B cell (primary cell): ENCODE measurements around the gene HOXD8. TPM values are rescaled to one million over a fixed set of nuclear protein-coding genes. Genes with fewer than 3 reads are reported as not detected.

ENCODE experiments used
- ATAC-seq: fragments of 200-7000 bp; cut with Tn5 transposase; one replicate; pipeline ENCODE4 v1.10.0; 2021; ENCODE audit warnings: low read depth, mild to moderate bottlenecking, moderate number of reproducible peaks, moderate library complexity
- CTCF ChIA-PET: fragments of 350-600 bp; sonication (Branson Sonifier 250); formaldehyde crosslinking; loops from one replicate; lab custom pipeline; 2021; ENCODE audit warnings: antibody characterized with exemption, inconsistent platforms; lab: Charles Lee
- POLR2A ChIA-PET: fragments of 350-600 bp; sonication (Branson Sonifier 250); formaldehyde crosslinking; loops from one replicate; lab custom pipeline; 2021; ENCODE audit warnings: antibody characterized with exemption; lab: Charles Lee
- DNase-seq: peaks from one replicate; pipeline ENCODE4 v3.0.0; 2013
- H2AFZ ChIP-seq: 2 replicates; pipeline ENCODE4 v1.6.1; 2012; ENCODE audit warnings: mild to moderate bottlenecking, low read depth, low read length; ENCODE audit not compliant: insufficient read depth, poor library complexity, severe bottlenecking
- H3K27ac ChIP-seq, 2 donors: 1 replicate in 1 of 2; 2 replicates in 1 of 2; pipeline ENCODE4 v1.5.1; 2012 to 2013; ENCODE audit warnings: low read length in 2 of 2, mild to moderate bottlenecking in 2 of 2, moderate library complexity in 1 of 2
- H3K27me3 ChIP-seq, 4 experiments: fragments of 200-600 bp in 1 of 4; sonication (generic) in 1 of 4; replicated peaks in 1 of 4; 1 replicate in 2 of 4; 2 replicates in 2 of 4; pipeline versions ENCODE4 v1.6.1 to v1.7.0; 2013 to 2016; ENCODE audit warnings: low read length in 3 of 4, mild to moderate bottlenecking in 2 of 4, mixed read lengths in 1 of 4, moderate library complexity in 1 of 4; ENCODE audit not compliant: insufficient read depth in 4 of 4, control insufficient read depth in 3 of 4; ENCODE audit errors: control extremely low read depth in 1 of 4
- H3K36me3 ChIP-seq, 2 experiments: replicated peaks in 1 of 2; 1 replicate in 1 of 2; 2 replicates in 1 of 2; pipeline versions ENCODE4 v1.6.1 to v1.7.1; 2013; ENCODE audit warnings: low read length in 1 of 2; ENCODE audit not compliant: insufficient read depth in 2 of 2, control insufficient read depth in 1 of 2; ENCODE audit errors: control extremely low read depth in 1 of 2, extremely low read depth in 1 of 2
- H3K4me1 ChIP-seq, 2 donors: fragments of 200-600 bp in 1 of 2; sonication (generic) in 1 of 2; 1 replicate in 1 of 2; 2 replicates in 1 of 2; pipeline versions ENCODE4 v1.5.1 to v1.6.1; 2013 to 2017; ENCODE audit warnings: low read length in 2 of 2; ENCODE audit not compliant: control insufficient read depth in 2 of 2, insufficient read depth in 2 of 2
- H3K4me2 ChIP-seq: replicated peaks from 2 replicates; pipeline ENCODE3; 2012; ENCODE audit warnings: mild to moderate bottlenecking, low read depth, low read length; ENCODE audit not compliant: poor library complexity, severe bottlenecking
- H3K4me3 ChIP-seq, 5 experiments: fragments of 200-600 bp in 1 of 5; sonication (generic) in 1 of 5; 1 replicate in 3 of 5; 2 replicates in 2 of 5; pipeline versions ENCODE4 v1.5.1 to v1.7.0; 2011 to 2016; ENCODE audit warnings: low read length in 4 of 5, mild to moderate bottlenecking in 4 of 5, low read depth in 2 of 5, control low read depth in 1 of 5, moderate library complexity in 1 of 5; ENCODE audit not compliant: insufficient read depth in 1 of 5; ENCODE audit errors: control extremely low read depth in 1 of 5, extremely low read depth in 1 of 5
- H3K79me2 ChIP-seq: fragments of 200-600 bp; sonication (generic); one replicate; pipeline ENCODE4 v1.6.0; 2016; ENCODE audit warnings: low read length; ENCODE audit not compliant: control insufficient read depth, insufficient read depth
- H3K9ac ChIP-seq: fragments of 200-600 bp; sonication (generic); 2 replicates; pipeline ENCODE4 v1.6.1; 2017; ENCODE audit warnings: mild to moderate bottlenecking, low read length, moderate library complexity
- H3K9me3 ChIP-seq, 3 donors: one replicate each; pipeline versions ENCODE4 v1.6.1 to v1.7.1; 2013; ENCODE audit warnings: low read length in 2 of 3; ENCODE audit not compliant: control insufficient read depth in 2 of 3, insufficient read depth in 1 of 3; ENCODE audit errors: control extremely low read depth in 1 of 3
- H4K20me1 ChIP-seq: 2 replicates; pipeline ENCODE4 v1.6.0; 2012; ENCODE audit warnings: mild to moderate bottlenecking, low read length; ENCODE audit not compliant: insufficient read depth, control insufficient read depth, poor library complexity, severe bottlenecking
- H3K27ac Mint-ChIP-seq: one replicate; pipeline ENCODE4 v1.8.0; 2021; ENCODE audit warnings: mixed read lengths
- H3K27me3 Mint-ChIP-seq: one replicate; pipeline ENCODE4 v1.8.0; 2021; ENCODE audit warnings: mixed read lengths
- H3K4me1 Mint-ChIP-seq: one replicate; pipeline ENCODE4 v1.8.0; 2021; ENCODE audit warnings: mixed read lengths
- H3K4me3 Mint-ChIP-seq: one replicate; pipeline ENCODE4 v1.8.0; 2021; ENCODE audit warnings: mixed read lengths
- H3K9me3 Mint-ChIP-seq: one replicate; pipeline ENCODE4 v1.8.0; 2022; ENCODE audit warnings: mixed read lengths; ENCODE audit not compliant: insufficient read depth
- EZH2 ChIP-seq: IDR thresholded peaks from 2 replicates; pipeline ENCODE4 v1.6.1; 2012; ENCODE audit warnings: borderline replicate concordance, low read depth, mild to moderate bottlenecking, moderate library complexity, low read length; ENCODE audit not compliant: insufficient read depth, poor library complexity, severe bottlenecking
- WGBS: methylation state at CpG from one replicate; pipeline ENCODE4 v1.1.5; 2013; ENCODE audit warnings: missing lambda C conversion rate; ENCODE audit not compliant: insufficient coverage; 5-methylcytosine and 5-hydroxymethylcytosine counted together
- intact Hi-C: fragments of 100-400 bp; cut with micrococcal nuclease; formaldehyde crosslinking; loops from one replicate; pipeline ENCODE4 v1.10.0; 2022
- polyA plus RNA-seq: library from polyadenylated mRNA; depleted of rRNA; stranded (reverse); fragments of >200 nt; gene quantifications from 2 replicates; pipeline ENCODE4 v1.2.3, GENCODE V29; 2012
- total RNA-seq, 2 donors: library from RNA; stranded (reverse); fragments of 120-200 nt in 1 of 2; gene quantifications; 1 replicate in 1 of 2; 2 replicates in 1 of 2; pipeline versions ENCODE4 v1.2.3 to v1.2.4, GENCODE V29; 2013 to 2022
- TF ChIP-seq, protein P1 (sequence below): fragments of 200-600 bp; IDR thresholded peaks from one replicate; pipeline ENCODE4 v1.8.0; 2022; ENCODE audit warnings: antibody characterized with exemption, mild to moderate bottlenecking

HOXD8 gene
- total and polyA plus RNA-seq, 2 donors (not counting 1 experiment from before 2014, with no cell fraction given), result not detected

DNA sequence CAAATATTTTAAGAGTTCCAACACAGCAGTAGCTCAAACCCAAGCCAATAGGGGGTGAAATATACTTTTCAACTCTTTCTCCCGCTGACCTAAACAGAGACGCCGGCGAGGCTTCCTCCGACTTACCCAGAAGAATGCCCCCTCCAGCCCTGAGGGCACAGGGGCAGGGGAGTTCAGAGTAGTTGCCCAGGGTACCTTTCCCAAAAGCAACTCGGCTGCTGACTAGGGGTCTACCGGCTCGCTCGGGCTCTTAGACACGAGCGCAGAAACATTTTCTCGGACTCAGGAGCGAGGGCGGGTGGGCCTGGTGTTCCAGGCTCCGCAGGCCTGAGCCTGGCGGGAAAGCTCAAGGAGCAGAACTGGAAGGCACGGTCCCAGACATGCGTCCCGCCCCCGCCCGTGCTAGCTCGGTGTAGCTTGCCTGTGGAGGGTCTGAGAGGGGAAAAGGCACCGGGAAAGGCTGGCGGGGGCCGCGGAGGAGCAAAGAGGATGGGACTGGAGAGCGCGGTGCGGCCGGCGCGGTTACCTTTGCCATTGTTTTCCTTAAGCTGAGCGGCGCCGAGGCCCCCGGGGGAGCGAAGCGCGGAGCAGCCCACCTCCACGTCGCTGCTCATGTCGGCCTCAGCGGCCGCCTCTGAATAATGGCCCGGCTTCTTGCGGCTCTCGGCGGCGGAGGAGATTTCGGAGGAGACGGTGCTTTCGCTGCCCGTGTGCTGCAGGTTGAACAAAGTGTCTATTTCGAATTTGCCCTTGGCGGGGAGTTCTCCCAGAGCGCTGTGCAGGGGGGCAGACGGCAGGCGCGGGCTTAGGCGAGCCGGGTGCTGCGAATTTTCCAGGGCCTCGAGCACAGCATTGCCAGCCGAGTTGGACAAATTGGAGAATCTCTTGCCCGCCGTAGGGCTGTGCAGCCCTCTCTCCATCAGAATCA is 46.4 kb upstream of the HOXD8 start:
- H3K27me3 ChIP-seq, result peaks cover 0 to 96% (median 79%) of the 10 kb centered on the region in 4 experiments
- ChIA-PET POLR2A (no interaction called here), CTCF (interaction anchor here (1.0 to 1.5 kb wide), 2 partner anchors 14 to 44 kb away, joined by 3 to 7 read pairs; no protein-coding TSS in a partner anchor)
- no peak overlapping the region for H2AFZ ChIP-seq
- no peaks in the 10 kb centered on the region for H3K79me2 ChIP-seq
- peak; percentile 28 for DNase-seq
- peak overlapping the region; percentile 11 for H3K27ac Mint-ChIP-seq
- 15% methylated on average over 63 of the region's 66 CpGs for WGBS
- H3K36me3 ChIP-seq, result no peaks in the 10 kb centered on the region
- no peaks in the 10 kb centered on the region for H4K20me1 ChIP-seq
- H3K4me3 ChIP-seq, result no peak overlapping the region
- H3K9ac ChIP-seq, result no peak overlapping the region
- peaks cover 7 to 24% of the 10 kb centered on the region in 2 donors for H3K4me1 ChIP-seq
- H3K4me3 Mint-ChIP-seq, result no peak overlapping the region
- no peak overlapping the region for H3K4me2 ChIP-seq
- H3K27ac ChIP-seq, result no peak overlapping the region
- TF ChIP-seq, protein P1, sequence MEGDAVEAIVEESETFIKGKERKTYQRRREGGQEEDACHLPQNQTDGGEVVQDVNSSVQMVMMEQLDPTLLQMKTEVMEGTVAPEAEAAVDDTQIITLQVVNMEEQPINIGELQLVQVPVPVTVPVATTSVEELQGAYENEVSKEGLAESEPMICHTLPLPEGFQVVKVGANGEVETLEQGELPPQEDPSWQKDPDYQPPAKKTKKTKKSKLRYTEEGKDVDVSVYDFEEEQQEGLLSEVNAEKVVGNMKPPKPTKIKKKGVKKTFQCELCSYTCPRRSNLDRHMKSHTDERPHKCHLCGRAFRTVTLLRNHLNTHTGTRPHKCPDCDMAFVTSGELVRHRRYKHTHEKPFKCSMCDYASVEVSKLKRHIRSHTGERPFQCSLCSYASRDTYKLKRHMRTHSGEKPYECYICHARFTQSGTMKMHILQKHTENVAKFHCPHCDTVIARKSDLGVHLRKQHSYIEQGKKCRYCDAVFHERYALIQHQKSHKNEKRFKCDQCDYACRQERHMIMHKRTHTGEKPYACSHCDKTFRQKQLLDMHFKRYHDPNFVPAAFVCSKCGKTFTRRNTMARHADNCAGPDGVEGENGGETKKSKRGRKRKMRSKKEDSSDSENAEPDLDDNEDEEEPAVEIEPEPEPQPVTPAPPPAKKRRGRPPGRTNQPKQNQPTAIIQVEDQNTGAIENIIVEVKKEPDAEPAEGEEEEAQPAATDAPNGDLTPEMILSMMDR, result no peak
- TF ChIP-seq EZH2, result no peak
- H3K4me1 Mint-ChIP-seq, result peaks cover 5% of the 10 kb centered on the region
- no peak for ATAC-seq
- H3K9me3 ChIP-seq, result peaks cover 3 to 87% (median 38%) of the 10 kb centered on the region in 3 donors
- peaks cover 3% of the 10 kb centered on the region for H3K9me3 Mint-ChIP-seq
- intact Hi-C loops, result no loop called here
- H3K27me3 Mint-ChIP-seq, result peaks cover 73% of the 10 kb centered on the region

DNA sequence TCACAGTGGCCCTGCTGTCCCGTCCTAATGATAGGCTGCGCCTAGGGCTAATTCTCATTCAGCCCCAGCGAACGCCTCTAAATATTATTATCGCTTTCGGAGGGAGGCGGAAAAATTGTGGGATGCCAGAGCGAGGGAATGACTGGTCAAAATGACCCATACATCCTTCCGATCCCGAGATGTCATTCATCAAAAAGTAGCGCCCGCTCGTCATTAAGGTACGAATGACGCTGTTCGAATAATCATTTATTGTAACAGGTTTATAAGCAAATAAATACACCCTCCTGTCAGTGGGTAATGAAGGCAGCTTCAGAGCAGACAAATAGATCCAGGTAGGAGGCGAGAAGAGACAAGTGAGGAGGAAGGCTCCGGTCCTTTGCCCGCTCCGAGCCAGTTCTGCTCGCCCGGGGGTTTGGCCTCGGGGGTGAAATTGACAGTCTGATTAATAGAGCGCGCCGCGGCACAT is 45.7 kb upstream of the HOXD8 start, which contains the start of gene EVX2:
EVX2 (minus strand) TSS at position 167 of the 466 bp plus-strand sequence. CDS start 186 bp downstream, outside the sequence.
- peaks cover 0 to 96% (median 79%) of the 10 kb centered on the region in 4 experiments for H3K27me3 ChIP-seq
- DNase-seq (no peak), ATAC-seq (no peak)
- no peak within 1 kb of the TSS for H2AFZ ChIP-seq
- TF ChIP-seq EZH2, result no peak
- TF ChIP-seq, protein P1, result no peak
- no peaks in the 10 kb centered on the region for H3K36me3 ChIP-seq
- intact Hi-C loops, result no loop called here
- ChIA-PET POLR2A (no interaction called here), CTCF (interaction anchor here (1.5 kb wide), 1 partner anchor 13 kb away, joined by 7 read pairs; no protein-coding TSS in a partner anchor)
- no peaks in the 10 kb centered on the region for H3K79me2 ChIP-seq
- Mint-ChIP-seq H3K4me3 (no peak within 1 kb of the TSS), H3K4me1 (peaks cover 9% of the 10 kb centered on the region), H3K9me3 (no peaks in the 10 kb centered on the region), H3K27ac (peak within 1 kb of the TSS; percentile 41), H3K27me3 (peaks cover 73% of the 10 kb centered on the region)
- H3K4me2 ChIP-seq, result no peak within 1 kb of the TSS
- H3K27ac ChIP-seq, result no peak within 1 kb of the TSS
- H4K20me1 ChIP-seq, result no peaks in the 10 kb centered on the region
- H3K9me3 ChIP-seq, result peaks cover 0 to 92% (median 38%) of the 10 kb centered on the region in 3 donors
- peaks cover 13 to 26% of the 10 kb centered on the region in 2 donors for H3K4me1 ChIP-seq
- no peak within 1 kb of the TSS for H3K4me3 ChIP-seq
- H3K9ac ChIP-seq, result no peak within 1 kb of the TSS
- 38% methylated on average over 15 of the region's 27 CpGs for WGBS
